Measurements from ENCODE around the gene SERPINB5. TPM values are rescaled to one million over a fixed set of nuclear protein-coding genes. Genes with fewer than 3 reads are reported as not detected.

The SERPINB5 gene
- total and polyA plus RNA-seq, 3 donors from 2014 or later, result 1.7 to 15.6 (median 8.1) TPM

GRCh38 chr18:63480915-63481314 is 4.2 kb downstream of the SERPINB5 start:
- 76 to 89% methylated on average over 2 of the region's 2 CpGs for WGBS, 2 donors
- Histone ChIP-seq H3K4me3 (no peak overlapping the region), H3K4me1 (no peaks in the 10 kb centered on the region), H3K9me3 (no peaks in the 10 kb centered on the region), H3K27me3 (no peaks in the 10 kb centered on the region), H3K27ac (no peak overlapping the region), H3K36me3 (ENCODE audit: low read depth, missing control alignments) (no peaks in the 10 kb centered on the region)
- no peak for DNase-seq
- intact Hi-C loops (cut with DNase I; ENCODE audit: low total_unique reads), result no loop called here
- TF ChIP-seq CTCF (IDR thresholded peaks at IDR 0.05) (no peak), POLR2A (IDR thresholded peaks at IDR 0.05) (no peak)

- TF ChIP-seq CTCF (IDR thresholded peaks at IDR 0.05) (no peak), POLR2A (IDR thresholded peaks at IDR 0.05) (no peak)
- intact Hi-C loops (cut with DNase I; ENCODE audit: low total_unique reads), result no loop called here
- 72 to 74% methylated on average over 2 of the region's 2 CpGs for WGBS, 2 donors
- Histone ChIP-seq H3K36me3 (ENCODE audit: low read depth, missing control alignments) (no peaks in the 10 kb centered on the region), H3K9me3 (no peaks in the 10 kb centered on the region), H3K4me3 (no peak overlapping the region), H3K27ac (no peak overlapping the region), H3K4me1 (no peaks in the 10 kb centered on the region), H3K27me3 (no peaks in the 10 kb centered on the region)
- no peak for DNase-seq
These were observed 10.9 kb downstream of the SERPINB5 start for GRCh38 chr18:63487676-63488075.

- intact Hi-C loops (cut with DNase I; ENCODE audit: low total_unique reads), result no loop called here
- 78 to 82% methylated on average over 2 of the region's 2 CpGs for WGBS, 2 donors
- Histone ChIP-seq H3K27ac (no peak overlapping the region), H3K4me1 (no peaks in the 10 kb centered on the region), H3K27me3 (no peaks in the 10 kb centered on the region), H3K9me3 (no peaks in the 10 kb centered on the region), H3K36me3 (ENCODE audit: low read depth, missing control alignments) (no peaks in the 10 kb centered on the region), H3K4me3 (no peak overlapping the region)
- no peak for DNase-seq
- no peak for TF ChIP-seq POLR2A (IDR thresholded peaks at IDR 0.05)
- no peak for TF ChIP-seq CTCF (IDR thresholded peaks at IDR 0.05)
These were observed 11.4 kb downstream of the SERPINB5 start for GRCh38 chr18:63488160-63488559.

GRCh38 chr18:63492851-63493250 is 16.1 kb downstream of the SERPINB5 start:
- no peaks in the 10 kb centered on the region for H3K9me3 ChIP-seq
- H3K27ac ChIP-seq, result no peak overlapping the region
- no peak for DNase-seq
- WGBS, 2 donors, result 87 to 88% methylated on average over 3 of the region's 3 CpGs
- no peaks in the 10 kb centered on the region for H3K27me3 ChIP-seq
- TF ChIP-seq POLR2A (IDR thresholded peaks at IDR 0.05) (no peak), CTCF (IDR thresholded peaks at IDR 0.05) (no peak)
- H3K36me3 ChIP-seq (ENCODE audit: low read depth, missing control alignments), result no peaks in the 10 kb centered on the region
- no peak overlapping the region for H3K4me3 ChIP-seq
- H3K4me1 ChIP-seq, result no peaks in the 10 kb centered on the region
- intact Hi-C loops (cut with DNase I; ENCODE audit: low total_unique reads), result no loop called here

- no peak for DNase-seq
- Histone ChIP-seq H3K27me3 (no peaks in the 10 kb centered on the region), H3K27ac (no peak overlapping the region), H3K9me3 (no peaks in the 10 kb centered on the region), H3K4me3 (no peak overlapping the region), H3K36me3 (ENCODE audit: low read depth, missing control alignments) (no peaks in the 10 kb centered on the region), H3K4me1 (no peaks in the 10 kb centered on the region)
- TF ChIP-seq POLR2A (IDR thresholded peaks at IDR 0.05) (no peak), CTCF (IDR thresholded peaks at IDR 0.05) (no peak)
- 91 to 94% methylated on average over 2 of the region's 2 CpGs for WGBS, 2 donors
- intact Hi-C loops (cut with DNase I; ENCODE audit: low total_unique reads), result no loop called here
These were observed 18.9 kb downstream of the SERPINB5 start for GRCh38 chr18:63495675-63496074.

Data from testis (tissue), 3 donors.